Endothelial cell of umbilical vein (primary cell): ENCODE measurements around the gene GON7. TPM values are rescaled to one million over a fixed set of nuclear protein-coding genes. Genes with fewer than 3 reads are reported as not detected.

Experiments used
- BruUV-seq: library from RNA; stranded (reverse); fragments of 400-500 nt; replicated peaks from 2 replicates; lab custom pipeline; 2021; lab: Mats Ljungman, UMichigan
- CTCF ChIA-PET: fragments of 300-600, 350-600 bp; sonication (Branson Sonifier 250); formaldehyde crosslinking; loops from one replicate; lab custom pipeline; 2021; ENCODE audit warnings: antibody characterized with exemption, inconsistent platforms; lab: Charles Lee
- POLR2A ChIA-PET: fragments of 300-600, 350-600 bp; sonication (Branson Sonifier 250); formaldehyde crosslinking; loops from one replicate; lab custom pipeline; 2021; ENCODE audit warnings: antibody characterized with exemption, inconsistent platforms; lab: Charles Lee
- DNase-seq: peaks from one replicate; pipeline ENCODE4 v3.0.0-alpha.2; 2011; ENCODE audit warnings: low read depth, low spot score
- FAIRE-seq: peaks from 2 replicates; lab custom pipeline; 2011; peaks lifted over from hg19 to GRCh38; lab: Jason Lieb, UNC
- H2AFZ ChIP-seq: 2 replicates; pipeline ENCODE4 v1.6.0; 2012; ENCODE audit warnings: low read depth, low read length, control low read depth, inconsistent platforms
- H3K27ac ChIP-seq: 2 replicates; pipeline ENCODE4 v1.5.1; 2011; ENCODE audit warnings: low read depth, mild to moderate bottlenecking, control low read depth, low read length, moderate library complexity; ENCODE audit not compliant: insufficient read depth
- H3K27me3 ChIP-seq, 2 experiments: 2 replicates each; pipeline versions ENCODE4 v1.6.0 to v1.6.1; 2011; ENCODE audit warnings: low read length in 2 of 2, mixed read lengths in 1 of 2; ENCODE audit not compliant: control insufficient read depth in 2 of 2, insufficient read depth in 2 of 2
- H3K36me3 ChIP-seq, 2 experiments: 2 replicates in 1 of 2; 3 replicates in 1 of 2; pipeline ENCODE4 v1.5.1; 2011; ENCODE audit warnings: low read length in 2 of 2, mild to moderate bottlenecking in 1 of 2, moderate library complexity in 1 of 2; ENCODE audit not compliant: control insufficient read depth in 2 of 2, insufficient read depth in 2 of 2; ENCODE audit errors: extremely low read depth in 1 of 2
- H3K4me1 ChIP-seq: 3 replicates; pipeline ENCODE4 v1.5.1; 2011; ENCODE audit warnings: mild to moderate bottlenecking, low read length; ENCODE audit not compliant: control insufficient read depth, insufficient read depth; ENCODE audit errors: extremely low read depth
- H3K4me2 ChIP-seq: 2 replicates; pipeline ENCODE4 v1.6.1; 2011; ENCODE audit warnings: low read length, control low read depth, mixed read lengths; ENCODE audit not compliant: insufficient read depth
- H3K4me3 ChIP-seq, 3 experiments: fragments of 200-600 bp in 1 of 3; sonication (generic), shearing (Covaris generic) in 1 of 3; replicated peaks in 1 of 3; 2 replicates each; pipeline ENCODE4 v1.5.1; 2011 to 2016; ENCODE audit warnings: control low read depth in 3 of 3, low read length in 3 of 3, mild to moderate bottlenecking in 2 of 3, inconsistent platforms in 1 of 3, low read depth in 1 of 3, moderate library complexity in 1 of 3; ENCODE audit not compliant: insufficient read depth in 1 of 3
- H3K79me2 ChIP-seq: 2 replicates; pipeline ENCODE4 v1.6.0; 2012; ENCODE audit warnings: low read length, inconsistent platforms; ENCODE audit not compliant: control insufficient read depth, insufficient read depth
- H3K9ac ChIP-seq: replicated peaks from 2 replicates; pipeline ENCODE3; 2011; ENCODE audit warnings: low read length, control low read depth; ENCODE audit not compliant: insufficient read depth; ENCODE audit errors: extremely low read depth
- H3K9me1 ChIP-seq: replicated peaks from 3 replicates; pipeline ENCODE4 v1.6.0; 2011; ENCODE audit warnings: mild to moderate bottlenecking, low read length; ENCODE audit not compliant: control insufficient read depth, insufficient read depth; ENCODE audit errors: extremely low read depth
- H3K9me3 ChIP-seq: replicated peaks from 2 replicates; pipeline ENCODE4 v1.5.1; 2012; ENCODE audit warnings: low read length, inconsistent platforms; ENCODE audit not compliant: control insufficient read depth, insufficient read depth
- H4K20me1 ChIP-seq: replicated peaks from 2 replicates; pipeline ENCODE3; 2011; ENCODE audit warnings: mild to moderate bottlenecking, low read length; ENCODE audit not compliant: control insufficient read depth, insufficient read depth; ENCODE audit errors: extremely low read depth
- CTCF ChIP-seq, 2 donors: IDR thresholded peaks; 1 replicate in 1 of 2; 2 replicates in 1 of 2; pipeline ENCODE4 v1.5.1; 2011; ENCODE audit warnings: low read length in 2 of 2, mild to moderate bottlenecking in 2 of 2, moderate library complexity in 2 of 2, control low read depth in 1 of 2, inconsistent platforms in 1 of 2, low read depth in 1 of 2; ENCODE audit not compliant: insufficient read depth in 1 of 2; ENCODE audit errors: extremely low read depth in 1 of 2
- EZH2 ChIP-seq: IDR thresholded peaks from 2 replicates; pipeline ENCODE4 v1.6.1; 2012; ENCODE audit warnings: borderline replicate concordance, low read depth, mild to moderate bottlenecking, moderate library complexity, low read length, inconsistent platforms; ENCODE audit not compliant: severe bottlenecking
- FOS ChIP-seq: IDR thresholded peaks from 2 replicates; pipeline ENCODE4 v1.6.1; 2011; ENCODE audit warnings: mild to moderate bottlenecking, low read length, moderate library complexity, borderline replicate concordance; ENCODE audit not compliant: insufficient read depth
- GATA2 ChIP-seq: IDR thresholded peaks from 2 replicates; pipeline ENCODE4 v1.7.0; 2011; ENCODE audit warnings: low read depth, mild to moderate bottlenecking, moderate library complexity, mixed read lengths, low read length; ENCODE audit not compliant: insufficient read length, insufficient read depth
- JUN ChIP-seq: IDR thresholded peaks from 2 replicates; pipeline ENCODE4 v1.6.1; 2011; ENCODE audit warnings: borderline replicate concordance, low read depth; ENCODE audit not compliant: insufficient read length, insufficient read depth
- MAX ChIP-seq: IDR thresholded peaks from 2 replicates; pipeline ENCODE4 v1.6.1; 2011; ENCODE audit not compliant: insufficient read depth, insufficient read length
- MYC ChIP-seq: IDR thresholded peaks from one replicate; pipeline ENCODE4 v1.6.1; 2011; ENCODE audit warnings: mild to moderate bottlenecking, low read depth, low read length
- POLR2A ChIP-seq: IDR thresholded peaks from 2 replicates; pipeline ENCODE4 v1.6.1; 2012; ENCODE audit warnings: low read depth, mild to moderate bottlenecking, control low read depth, low read length
- POLR2AphosphoS5 ChIP-seq: IDR thresholded peaks from 2 replicates; pipeline ENCODE4 v1.6.1; 2012; ENCODE audit warnings: low read depth, mild to moderate bottlenecking, control low read depth, low read length, moderate library complexity; ENCODE audit not compliant: insufficient read depth
- dilution Hi-C: fragments of 300-500 bp; cut with MboI; formaldehyde crosslinking; loops from one replicate; pipeline ENCODE4 v1.15.0; 2019; ENCODE audit warnings: low sequenced_read_pairs; ENCODE audit not compliant: extremely low pct_ligation_motif_present
- intact Hi-C: fragments of 100-400 bp; cut with micrococcal nuclease; formaldehyde crosslinking; loops from one replicate; pipeline ENCODE4 v1.10.0; 2022
- polyA plus RNA-seq, 4 experiments: library from polyadenylated mRNA; depleted of rRNA in 3 of 4; stranded (reverse) in 3 of 4; unstranded in 1 of 4; fragments of >200 nt; gene quantifications; 2 replicates each; pipeline versions ENCODE4 v1.2.1 to v1.2.3, GENCODE V29; 2011 to 2012; ENCODE audit warnings: missing spikeins in 1 of 4
- total RNA-seq: library from RNA; stranded (reverse); gene quantifications from 2 replicates; pipeline ENCODE4 v1.2.3, GENCODE V29; 2021

Gene GON7
- total and polyA plus RNA-seq, 2 donors (not counting 3 experiments of a cell fraction or from before 2014, with no cell fraction given), result 5.5 to 11.5 TPM

- dilution Hi-C loops, result no loop called here
- DNase-seq (no peak), FAIRE-seq (no peak)
- Histone ChIP-seq H3K9me3 (no peaks in the 10 kb centered on the region), H2AFZ (no peak overlapping the region), H3K4me2 (no peak overlapping the region), H3K4me3 (no peak overlapping the region), H3K36me3 (peaks cover 0 to 5% of the 10 kb centered on the region in 2 experiments), H3K9me1 (no peaks in the 10 kb centered on the region), H4K20me1 (no peaks in the 10 kb centered on the region), H3K9ac (no peak overlapping the region), H3K27me3 (no peaks in the 10 kb centered on the region), H3K4me1 (peaks cover 4% of the 10 kb centered on the region), H3K79me2 (peaks cover 17% of the 10 kb centered on the region), H3K27ac (no peak overlapping the region)
- BruUV-seq, result no TSS peak
- intact Hi-C loops, result no loop called here
- POLR2A ChIA-PET, result no interaction called here
- CTCF ChIA-PET, result no interaction called here
- TF ChIP-seq GATA2 (no peak), CTCF (IDR thresholded peaks at IDR 0.05; ENCODE audit: extremely low read depth in 1 of 2, insufficient read depth in 1 of 2, low read depth in 1 of 2, low read length in 2 of 2) (no peak), MYC (no peak), MAX (no peak), JUN (no peak), POLR2AphosphoS5 (no peak), EZH2 (no peak), POLR2A (no peak), FOS (no peak)
These were observed 5.6 kb upstream of the GON7 start for GRCh38 chr14:93212432-93212831.
